ENCODE measurements around the gene GRK6. TPM values are rescaled to one million over a fixed set of nuclear protein-coding genes. Genes with fewer than 3 reads are reported as not detected.
A peak's percentile ranks its signal among the peaks of the same experiment; 100 is the strongest.

GRK6 gene
- total and polyA plus RNA-seq, 2 experiments from 2014 or later = 13.0 to 56.8 TPM

DNA sequence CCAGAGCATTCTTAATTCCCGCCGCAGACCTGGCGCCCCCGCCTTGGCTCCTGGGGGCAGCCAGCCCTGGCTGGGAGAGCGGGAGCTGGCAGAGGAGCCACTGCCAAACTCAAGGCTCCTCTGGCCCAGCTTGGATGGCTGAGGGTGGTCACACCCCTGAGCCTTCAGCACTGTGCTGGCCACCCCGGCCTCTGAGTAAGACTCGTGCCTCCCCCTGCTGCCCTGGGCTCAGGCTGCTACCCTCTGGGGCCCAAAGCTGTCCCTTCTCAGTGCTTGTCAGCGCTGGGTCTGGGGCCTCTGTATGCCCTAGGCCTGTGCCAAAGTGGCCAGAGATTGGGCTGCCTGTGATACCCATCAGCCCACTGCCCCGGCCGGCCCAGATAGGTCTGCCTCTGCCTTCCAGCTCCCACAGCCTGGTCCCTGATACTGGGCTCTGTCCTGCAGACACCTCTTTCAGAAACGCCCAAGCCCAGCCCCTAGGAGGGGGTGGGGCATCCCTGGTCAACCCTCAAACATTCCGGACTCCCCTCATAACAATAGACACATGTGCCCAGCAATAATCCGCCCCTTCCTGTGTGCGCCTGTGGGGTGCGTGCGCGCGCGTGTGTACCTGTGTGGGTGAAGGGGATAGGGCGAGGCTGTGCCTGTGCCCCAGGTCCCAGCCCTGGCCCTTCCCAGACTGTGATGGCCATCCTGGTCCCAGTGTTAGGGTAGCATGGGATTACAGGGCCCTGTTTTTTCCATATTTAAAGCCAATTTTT, 15.8 kb downstream of the GRK6 start:
- DNase-seq (ENCODE audit: low spot score) (no peak), ATAC-seq (no peak)
- H3K27ac ChIP-seq (ENCODE audit: low read depth) = no peak overlapping the region
- H3K4me1 ChIP-seq (ENCODE audit: insufficient read depth) = peaks cover 20% of the 10 kb centered on the region
- H3F3A ChIP-seq (replicated peaks; ENCODE audit: low read depth) = peaks cover 16% of the 10 kb centered on the region; the same call in 1 of the 2 replicates
- no peaks in the 10 kb centered on the region for H3K9me2 ChIP-seq (ENCODE audit: insufficient read depth)
- no peak overlapping the region for H3K4me3 ChIP-seq
- 0 out of 4 replicates have a peak, but pooled peaks of 1 of the 2 experiments have one; percentile 8 for TF ChIP-seq CTCF (conservative IDR thresholded peaks at IDR 0.05; ENCODE audit: low read depth in 2 of 2)
- TF ChIP-seq POLR2AphosphoS5 (IDR thresholded peaks at IDR 0.05; ENCODE audit: low read depth) = no peak
- TF ChIP-seq EZH2 (IDR thresholded peaks at IDR 0.05; ENCODE audit: low read depth, unreplicated experiment) = no peak
- Mint-ChIP-seq H3K4me1 (peaks cover 30% of the 10 kb centered on the region), H3K27me3 (ENCODE audit: insufficient read depth, low read depth, poor library complexity) (peaks cover 31% of the 10 kb centered on the region), H3K9me3 (peaks cover 4% of the 10 kb centered on the region; the same call in 2 of the 3 replicates), H3K4me3 (no peak overlapping the region), H3K27ac (no peak overlapping the region; the same call in 1 of the 2 replicates), H3K36me3 (ENCODE audit: low read depth) (peaks cover 34% of the 10 kb centered on the region)
- no peaks in the 10 kb centered on the region; the same call in 1 of the 2 replicates for H4K20me1 ChIP-seq (replicated peaks; ENCODE audit: insufficient read depth)
- no peaks in the 10 kb centered on the region for H3K36me3 ChIP-seq (ENCODE audit: insufficient read depth)
- H3K27me3 ChIP-seq (ENCODE audit: insufficient read depth) = peaks cover 22% of the 10 kb centered on the region
- no peak overlapping the region for H2AFZ ChIP-seq
- H3K79me2 ChIP-seq (replicated peaks; ENCODE audit: insufficient read depth) = no peaks in the 10 kb centered on the region
- no peak overlapping the region for H3K4me2 ChIP-seq

DNA sequence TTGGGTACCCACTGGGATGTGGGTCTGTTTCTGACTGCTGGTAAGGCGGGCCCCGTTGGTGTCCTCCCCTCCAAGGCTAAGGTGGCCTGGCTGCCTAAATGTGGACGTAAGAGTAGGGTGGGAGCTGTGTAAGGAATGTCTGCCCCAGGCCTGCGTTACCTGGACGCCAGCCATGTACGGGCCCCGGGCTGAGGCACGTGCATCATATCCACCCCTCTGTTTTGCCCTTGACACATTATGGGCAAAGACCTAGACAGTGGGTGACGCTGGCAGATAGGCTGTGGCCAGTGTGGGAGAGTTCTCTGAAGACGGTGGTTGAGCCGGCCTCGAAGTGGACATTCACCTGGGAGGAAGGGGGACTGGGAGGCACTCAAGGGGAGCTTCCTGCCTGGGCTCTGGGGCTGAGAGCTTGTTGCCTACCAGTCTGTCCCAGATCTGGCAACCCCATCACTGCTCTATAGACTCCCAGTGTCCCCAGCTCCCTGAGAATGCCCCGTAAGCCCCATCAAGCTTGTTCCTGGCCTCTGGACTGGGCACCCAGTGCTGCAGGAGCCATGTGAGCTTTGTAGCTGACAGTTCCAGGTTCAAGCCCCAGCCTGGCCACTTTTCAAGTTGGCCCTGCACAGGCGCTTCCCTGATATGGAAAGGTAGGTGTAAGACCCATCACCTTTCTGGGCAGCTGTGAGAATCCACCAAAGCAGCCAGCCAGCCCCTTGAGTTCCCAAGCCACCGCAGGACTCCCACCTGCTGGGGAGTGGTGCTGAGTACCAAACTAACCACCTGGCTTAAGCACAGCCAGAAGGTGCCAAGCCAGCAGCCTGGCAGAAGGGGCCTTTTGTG, 16.9 kb downstream of the GRK6 start:
- H3K27me3 Mint-ChIP-seq (ENCODE audit: insufficient read depth, low read depth, poor library complexity) = peaks cover 40% of the 10 kb centered on the region
- H3K36me3 Mint-ChIP-seq (ENCODE audit: low read depth) = peaks cover 24% of the 10 kb centered on the region
- no peaks in the 10 kb centered on the region; the same call in 1 of the 2 replicates for H4K20me1 ChIP-seq (replicated peaks; ENCODE audit: insufficient read depth)
- H2AFZ ChIP-seq = no peak overlapping the region
- no peaks in the 10 kb centered on the region for H3K9me2 ChIP-seq (ENCODE audit: insufficient read depth)
- ATAC-seq (no peak), DNase-seq (ENCODE audit: low spot score) (no peak)
- H3K4me3 ChIP-seq = no peak overlapping the region
- H3K27me3 ChIP-seq (ENCODE audit: insufficient read depth) = peaks cover 30% of the 10 kb centered on the region
- H3K9me3 Mint-ChIP-seq = peaks cover 3% of the 10 kb centered on the region; the same call in 1 of the 3 replicates
- H3K4me3 Mint-ChIP-seq = no peak overlapping the region
- peaks cover 24% of the 10 kb centered on the region for H3F3A ChIP-seq (replicated peaks; ENCODE audit: low read depth)
- TF ChIP-seq POLR2AphosphoS5 (IDR thresholded peaks at IDR 0.05; ENCODE audit: low read depth) (peak; percentile 15; the same call in 1 of the 2 replicates), NANOG (IDR thresholded peaks at IDR 0.05; ENCODE audit: borderline replicate concordance) (no peak)
- peaks cover 37% of the 10 kb centered on the region for H3K4me1 Mint-ChIP-seq
- peaks cover 26% of the 10 kb centered on the region for H3K4me1 ChIP-seq (ENCODE audit: insufficient read depth)
- H3K4me2 ChIP-seq = no peak overlapping the region
- H3K27ac ChIP-seq (ENCODE audit: low read depth) = no peak overlapping the region
- H3K27ac Mint-ChIP-seq = no peak overlapping the region
- H3K79me2 ChIP-seq (replicated peaks; ENCODE audit: insufficient read depth) = no peaks in the 10 kb centered on the region
- H3K36me3 ChIP-seq (ENCODE audit: insufficient read depth) = no peaks in the 10 kb centered on the region

Data from GM23338 (cell line).